IMR-90 (cell line): ENCODE measurements around the gene IQSEC1. TPM values are rescaled to one million over a fixed set of nuclear protein-coding genes. Genes with fewer than 3 reads are reported as not detected.
A peak's percentile ranks its signal among the peaks of the same experiment; 100 is the strongest.

ENCODE experiments used
- ATAC-seq: fragments of 200-7000 bp; cut with Tn5 transposase; 2 replicates; pipeline ENCODE4 v1.9.1; 2020; ENCODE audit warnings: low read depth, mild to moderate bottlenecking, moderate library complexity
- BruUV-seq: library from RNA; stranded (reverse); fragments of 400-500 nt; replicated peaks from 2 replicates; lab custom pipeline; 2021; lab: Mats Ljungman, UMichigan
- CTCF ChIA-PET: fragments of 300-600 bp; formaldehyde crosslinking; extraction: SDS; loops from one replicate; lab custom pipeline; 2021; ENCODE audit warnings: antibody characterized with exemption; lab: Yijun Ruan, JAX
- POLR2A ChIA-PET: fragments of 300-600 bp; sonication (Branson Sonifier 250); formaldehyde crosslinking; loops from one replicate; lab custom pipeline; 2022; ENCODE audit warnings: antibody characterized with exemption; ENCODE audit not compliant: unreplicated experiment; lab: Charles Lee
- DNase-seq: peaks from one replicate; pipeline ENCODE4 v3.0.0; 2013
- H2AFZ ChIP-seq: replicated peaks from 2 replicates; pipeline ENCODE3; 2013; ENCODE audit warnings: low read length, mild to moderate bottlenecking; ENCODE audit not compliant: poor library complexity
- H2AK5ac ChIP-seq: 2 replicates; pipeline ENCODE4 v1.6.1; 2013; ENCODE audit warnings: low read depth, low read length, inconsistent platforms
- H2AK9ac ChIP-seq: replicated peaks from 2 replicates; pipeline ENCODE3; 2013; ENCODE audit warnings: mild to moderate bottlenecking, low read depth, low read length, moderate library complexity; ENCODE audit not compliant: poor library complexity
- H2BK120ac ChIP-seq: 2 replicates; pipeline ENCODE4 v1.6.1; 2013; ENCODE audit warnings: low read depth, low read length, inconsistent platforms
- H2BK15ac ChIP-seq: 3 replicates; pipeline ENCODE4 v1.6.1; 2013; ENCODE audit warnings: low read depth, low read length, inconsistent platforms
- H2BK20ac ChIP-seq: 2 replicates; pipeline ENCODE4 v1.6.1; 2013; ENCODE audit warnings: low read depth, mild to moderate bottlenecking, inconsistent platforms, low read length, moderate library complexity
- H2BK5ac ChIP-seq: 2 replicates; pipeline ENCODE4 v1.6.1; 2013; ENCODE audit warnings: mild to moderate bottlenecking, low read depth, low read length, inconsistent platforms; ENCODE audit not compliant: poor library complexity, severe bottlenecking
- H3K14ac ChIP-seq: replicated peaks from 2 replicates; pipeline ENCODE4 v1.6.1; 2013; ENCODE audit warnings: low read depth, low read length, inconsistent platforms
- H3K18ac ChIP-seq: 2 replicates; pipeline ENCODE4 v1.6.1; 2013; ENCODE audit warnings: low read depth, low read length, control low read depth
- H3K23ac ChIP-seq: 2 replicates; pipeline ENCODE4 v1.6.1; 2013; ENCODE audit warnings: low read depth, low read length, inconsistent platforms
- H3K27ac ChIP-seq: 2 replicates; pipeline ENCODE4 v1.5.1; 2013; ENCODE audit warnings: mild to moderate bottlenecking, control low read depth, low read length; ENCODE audit not compliant: insufficient read depth
- H3K27me3 ChIP-seq: 2 replicates; pipeline ENCODE4 v1.6.1; 2013; ENCODE audit warnings: low read length; ENCODE audit not compliant: control insufficient read depth, insufficient read depth
- H3K36me3 ChIP-seq: 2 replicates; pipeline ENCODE4 v1.6.1; 2013; ENCODE audit warnings: low read length, mixed read lengths; ENCODE audit not compliant: control insufficient read depth, insufficient read depth
- H3K4ac ChIP-seq: 2 replicates; pipeline ENCODE4 v1.6.1; 2013; ENCODE audit warnings: low read depth, low read length, inconsistent platforms
- H3K4me1 ChIP-seq: 2 replicates; pipeline ENCODE4 v1.6.1; 2013; ENCODE audit warnings: low read length, mixed read lengths; ENCODE audit not compliant: control insufficient read depth, insufficient read depth
- H3K4me2 ChIP-seq: 2 replicates; pipeline ENCODE4 v1.6.1; 2013; ENCODE audit warnings: low read depth, mild to moderate bottlenecking, control low read depth, low read length, moderate library complexity
- H3K4me3 ChIP-seq: 2 replicates; pipeline ENCODE4 v1.5.1; 2013; ENCODE audit warnings: low read depth, mild to moderate bottlenecking, control low read depth, low read length, moderate library complexity; ENCODE audit not compliant: insufficient read depth
- H3K56ac ChIP-seq: 2 replicates; pipeline ENCODE4 v1.6.1; 2013; ENCODE audit warnings: low read length, inconsistent platforms; ENCODE audit not compliant: insufficient read depth; ENCODE audit errors: extremely low read depth
- H3K79me1 ChIP-seq, 2 experiments: 2 replicates each; pipeline ENCODE4 v1.6.1; 2013; ENCODE audit warnings: low read length in 2 of 2, inconsistent platforms in 1 of 2, low read depth in 1 of 2
- H3K9ac ChIP-seq: 2 replicates; pipeline ENCODE4 v1.6.1; 2013; ENCODE audit warnings: low read depth, low read length, control low read depth
- H3K9me1 ChIP-seq: 2 replicates; pipeline ENCODE4 v1.6.1; 2013; ENCODE audit warnings: low read length, inconsistent platforms; ENCODE audit not compliant: insufficient read depth
- H3K9me3 ChIP-seq: 2 replicates; pipeline ENCODE4 v1.6.1; 2013; ENCODE audit warnings: low read length; ENCODE audit not compliant: control insufficient read depth, insufficient read depth
- H4K20me1 ChIP-seq: 2 replicates; pipeline ENCODE4 v1.6.1; 2013; ENCODE audit warnings: low read length, inconsistent platforms; ENCODE audit not compliant: insufficient read depth
- H4K5ac ChIP-seq: 2 replicates; pipeline ENCODE4 v1.6.1; 2013; ENCODE audit warnings: mild to moderate bottlenecking, low read depth, low read length, control low read depth
- H4K8ac ChIP-seq, 2 experiments: 2 replicates each; pipeline ENCODE4 v1.6.1; 2013; ENCODE audit warnings: low read depth in 2 of 2, low read length in 2 of 2, control low read depth in 1 of 2, inconsistent platforms in 1 of 2
- H4K91ac ChIP-seq: 2 replicates; pipeline ENCODE4 v1.6.1; 2013; ENCODE audit warnings: low read depth, low read length, inconsistent platforms; ENCODE audit not compliant: insufficient read depth
- BHLHE40 ChIP-seq: fragments of 150-350 bp; IDR thresholded peaks from 2 replicates; pipeline ENCODE4 v1.6.1; 2016; ENCODE audit warnings: mild to moderate bottlenecking, low read depth, low read length
- CEBPB ChIP-seq: IDR thresholded peaks from 2 replicates; pipeline ENCODE4 v1.6.1; 2012; ENCODE audit warnings: low read depth, low read length, improper control_type of control experiment
- CHD1 ChIP-seq: IDR thresholded peaks from 2 replicates; pipeline ENCODE4 v1.6.1; 2012; ENCODE audit warnings: low read depth, low read length, improper control_type of control experiment
- FOS ChIP-seq: fragments of 150-350 bp; IDR thresholded peaks from 2 replicates; pipeline ENCODE4 v1.6.1; 2016; ENCODE audit warnings: low read depth, low read length
- MAZ ChIP-seq: IDR thresholded peaks from 2 replicates; pipeline ENCODE4 v1.6.1; 2012; ENCODE audit warnings: low read depth, mild to moderate bottlenecking, low read length, improper control_type of control experiment, moderate library complexity, borderline replicate concordance
- MXI1 ChIP-seq: IDR thresholded peaks from 2 replicates; pipeline ENCODE4 v1.6.1; 2012; ENCODE audit warnings: low read depth, mild to moderate bottlenecking, low read length, moderate library complexity, borderline replicate concordance
- NFE2L2 ChIP-seq: fragments of 150-350 bp; IDR thresholded peaks from 2 replicates; pipeline ENCODE4 v1.6.1; 2016; ENCODE audit warnings: low read depth, mild to moderate bottlenecking, low read length
- RFX5 ChIP-seq: IDR thresholded peaks from 2 replicates; pipeline ENCODE4 v1.8.0; 2012; ENCODE audit warnings: low read depth, mild to moderate bottlenecking, low read length, moderate library complexity
- SMC3 ChIP-seq: fragments of 150-350 bp; IDR thresholded peaks from 2 replicates; pipeline ENCODE4 v1.6.1; 2016; ENCODE audit warnings: low read depth, mild to moderate bottlenecking, antibody characterized with exemption, low read length, moderate library complexity
- WGBS, 2 experiments: methylation state at CpG; one replicate each; pipeline versions ENCODE4 v1.1.5 to v1.1.7; 2013; ENCODE audit warnings: missing lambda C conversion rate in 2 of 2; ENCODE audit not compliant: insufficient read length in 1 of 2; ENCODE audit errors: extremely low coverage in 2 of 2; 5-methylcytosine and 5-hydroxymethylcytosine counted together
- dilution Hi-C: fragments of 300-500 bp; cut with HindIII; formaldehyde crosslinking; loops from one replicate; pipeline ENCODE4 v1.14.3; 2018; ENCODE audit warnings: low sequenced_read_pairs; ENCODE audit not compliant: unreplicated experiment
- in situ Hi-C: fragments of 300-500 bp; cut with MboI; formaldehyde crosslinking; loops from 3 replicates; pipeline ENCODE4 v1.14.3; 2019; ENCODE audit warnings: low sequenced_read_pairs, inconsistent platforms, mixed read lengths
- intact Hi-C: fragments of 100-400 bp; cut with micrococcal nuclease; formaldehyde crosslinking; loops from 2 replicates; pipeline ENCODE4 v1.10.0; 2022
- polyA plus RNA-seq, 3 experiments: library from polyadenylated mRNA; depleted of rRNA; stranded (reverse); fragments of >200 nt; gene quantifications; 2 replicates each; pipeline ENCODE4 v1.2.3, GENCODE V29; 2012; ENCODE audit warnings: low replicate concordance in 1 of 3
- total RNA-seq: library from RNA; depleted of rRNA; stranded (reverse); fragments of >200 nt; gene quantifications from 2 replicates; pipeline ENCODE4 v1.2.3, GENCODE V29; 2012
- TF ChIP-seq, protein P1 (sequence below): fragments of 150-350 bp; IDR thresholded peaks from 2 replicates; pipeline ENCODE4 v1.6.1; 2017; ENCODE audit warnings: mild to moderate bottlenecking, antibody characterized with exemption, low read length, low read depth
- TF ChIP-seq, protein P2 (sequence below): fragments of 150-350 bp; IDR thresholded peaks from 2 replicates; pipeline ENCODE4 v1.6.1; 2016; ENCODE audit warnings: low read depth, mild to moderate bottlenecking, low read length, moderate library complexity, borderline replicate concordance

The IQSEC1 gene
- total and polyA plus RNA-seq, 2 of the 4 experiments (the other 2 are of a cell fraction): 5.9 to 11.9 TPM

DNA sequence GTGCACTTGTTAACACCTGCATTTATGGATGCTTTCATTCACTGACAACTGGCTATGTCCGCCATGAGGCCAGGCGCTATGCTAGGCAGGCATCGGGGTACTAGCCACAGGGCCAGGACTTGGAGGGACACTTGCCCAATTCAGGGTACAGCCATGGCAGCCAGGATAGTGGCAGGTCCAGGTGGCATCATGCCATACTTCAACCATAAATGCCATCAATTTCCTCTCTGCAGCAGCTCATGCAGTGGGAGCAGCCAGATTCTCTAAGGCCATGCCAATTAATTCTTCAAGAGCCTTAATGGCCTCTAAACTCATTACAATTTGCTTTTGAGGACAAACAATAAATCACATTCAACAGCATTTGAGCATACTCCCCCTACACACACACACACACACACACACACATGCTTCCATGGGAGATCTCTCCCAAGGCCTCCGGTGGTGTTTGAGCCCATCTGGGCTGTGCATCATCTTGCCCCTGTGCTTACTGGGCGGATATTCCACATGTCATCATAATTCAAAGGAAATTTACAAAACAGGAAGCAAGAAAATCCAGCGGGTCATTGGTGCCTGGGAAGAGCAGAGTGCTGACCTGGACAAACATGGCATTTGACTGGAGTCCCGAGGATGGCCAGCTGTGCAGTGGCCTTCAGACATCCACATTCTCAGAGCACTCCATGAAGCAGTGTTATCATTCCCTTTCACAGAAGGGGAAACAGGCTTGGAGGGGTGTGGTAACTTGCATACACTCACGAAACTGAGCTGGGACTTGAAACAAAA lies 109.1 kb downstream of the IQSEC1 start:
- intact Hi-C loops: no loop called here
- H2BK120ac ChIP-seq: no peak overlapping the region
- H3K4me3 ChIP-seq: no peak overlapping the region
- H2BK20ac ChIP-seq: no peak overlapping the region
- peaks cover 22% of the 10 kb centered on the region for H3K9me1 ChIP-seq
- no peak overlapping the region for H2BK15ac ChIP-seq
- H4K5ac ChIP-seq: no peak overlapping the region
- no peaks in the 10 kb centered on the region for H3K27me3 ChIP-seq
- H3K4me1 ChIP-seq: peaks cover 22% of the 10 kb centered on the region
- no peak overlapping the region for H3K27ac ChIP-seq
- no peak overlapping the region; the same call in 1 of the 2 replicates for H3K4me2 ChIP-seq
- no peaks in the 10 kb centered on the region; the same call in 1 of the 2 replicates for H3K36me3 ChIP-seq
- no peak overlapping the region for H3K4ac ChIP-seq
- ATAC-seq (no peak), DNase-seq (peak; percentile 43)
- in situ Hi-C loops: no loop called here
- no peak overlapping the region for H4K91ac ChIP-seq
- H3K14ac ChIP-seq: no peak overlapping the region
- no peak overlapping the region for H3K18ac ChIP-seq
- WGBS, 2 experiments: 100% methylated on average over 1 of the region's 8 CpGs; no CpG with 5 or more reads in 1 of the 2 experiments
- H3K56ac ChIP-seq: no peak overlapping the region
- H4K20me1 ChIP-seq: peaks cover 75% of the 10 kb centered on the region
- no TSS peak for BruUV-seq
- ChIA-PET POLR2A (no interaction called here), CTCF (no interaction called here)
- H3K9me3 ChIP-seq: no peaks in the 10 kb centered on the region
- H4K8ac ChIP-seq: no peak overlapping the region
- peak overlapping the region; percentile 44 for H2AK9ac ChIP-seq
- H3K9ac ChIP-seq: no peak overlapping the region
- no peak overlapping the region for H2AFZ ChIP-seq
- H2BK5ac ChIP-seq: no peak overlapping the region
- H2AK5ac ChIP-seq: no peak overlapping the region
- H3K23ac ChIP-seq: peak overlapping the region; percentile 45; the same call in 1 of the 2 replicates
- dilution Hi-C loops: no loop called here
- H3K79me1 ChIP-seq: peaks cover 39 to 81% of the 10 kb centered on the region in 2 experiments
- TF ChIP-seq CHD1 (no peak), SMC3 (no peak), MXI1 (no peak), RFX5 (no peak), CEBPB (no peak), BHLHE40 (no peak), MAZ (no peak), FOS (no peak), NFE2L2 (no peak)
- TF ChIP-seq, protein P1, sequence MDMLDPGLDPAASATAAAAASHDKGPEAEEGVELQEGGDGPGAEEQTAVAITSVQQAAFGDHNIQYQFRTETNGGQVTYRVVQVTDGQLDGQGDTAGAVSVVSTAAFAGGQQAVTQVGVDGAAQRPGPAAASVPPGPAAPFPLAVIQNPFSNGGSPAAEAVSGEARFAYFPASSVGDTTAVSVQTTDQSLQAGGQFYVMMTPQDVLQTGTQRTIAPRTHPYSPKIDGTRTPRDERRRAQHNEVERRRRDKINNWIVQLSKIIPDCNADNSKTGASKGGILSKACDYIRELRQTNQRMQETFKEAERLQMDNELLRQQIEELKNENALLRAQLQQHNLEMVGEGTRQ: no peak
- TF ChIP-seq, protein P2, sequence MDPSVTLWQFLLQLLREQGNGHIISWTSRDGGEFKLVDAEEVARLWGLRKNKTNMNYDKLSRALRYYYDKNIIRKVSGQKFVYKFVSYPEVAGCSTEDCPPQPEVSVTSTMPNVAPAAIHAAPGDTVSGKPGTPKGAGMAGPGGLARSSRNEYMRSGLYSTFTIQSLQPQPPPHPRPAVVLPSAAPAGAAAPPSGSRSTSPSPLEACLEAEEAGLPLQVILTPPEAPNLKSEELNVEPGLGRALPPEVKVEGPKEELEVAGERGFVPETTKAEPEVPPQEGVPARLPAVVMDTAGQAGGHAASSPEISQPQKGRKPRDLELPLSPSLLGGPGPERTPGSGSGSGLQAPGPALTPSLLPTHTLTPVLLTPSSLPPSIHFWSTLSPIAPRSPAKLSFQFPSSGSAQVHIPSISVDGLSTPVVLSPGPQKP: no peak
